ENCODE results near the gene SLC7A6.

The SLC7A6 gene

GRCh38 chr16:68230176-68230571 lies 34.2 kb upstream of the SLC7A6 start:
- no peak overlapping the region for H3K4me3 ChIP-seq (ENCODE audit: low read depth, low read length)
- no peak for DNase-seq (ENCODE audit: low read depth)
- no peak for TF ChIP-seq CTCF (conservative IDR thresholded peaks at IDR 0.05; ENCODE audit: low read depth, low read length)

- DNase-seq (ENCODE audit: low read depth) = no peak
- no peak for TF ChIP-seq CTCF (conservative IDR thresholded peaks at IDR 0.05; ENCODE audit: low read depth, low read length)
- no peak overlapping the region for H3K4me3 ChIP-seq (ENCODE audit: low read depth, low read length)
Measured at GRCh38 chr16:68230956-68231355, 33.4 kb upstream of the SLC7A6 start.

DNA sequence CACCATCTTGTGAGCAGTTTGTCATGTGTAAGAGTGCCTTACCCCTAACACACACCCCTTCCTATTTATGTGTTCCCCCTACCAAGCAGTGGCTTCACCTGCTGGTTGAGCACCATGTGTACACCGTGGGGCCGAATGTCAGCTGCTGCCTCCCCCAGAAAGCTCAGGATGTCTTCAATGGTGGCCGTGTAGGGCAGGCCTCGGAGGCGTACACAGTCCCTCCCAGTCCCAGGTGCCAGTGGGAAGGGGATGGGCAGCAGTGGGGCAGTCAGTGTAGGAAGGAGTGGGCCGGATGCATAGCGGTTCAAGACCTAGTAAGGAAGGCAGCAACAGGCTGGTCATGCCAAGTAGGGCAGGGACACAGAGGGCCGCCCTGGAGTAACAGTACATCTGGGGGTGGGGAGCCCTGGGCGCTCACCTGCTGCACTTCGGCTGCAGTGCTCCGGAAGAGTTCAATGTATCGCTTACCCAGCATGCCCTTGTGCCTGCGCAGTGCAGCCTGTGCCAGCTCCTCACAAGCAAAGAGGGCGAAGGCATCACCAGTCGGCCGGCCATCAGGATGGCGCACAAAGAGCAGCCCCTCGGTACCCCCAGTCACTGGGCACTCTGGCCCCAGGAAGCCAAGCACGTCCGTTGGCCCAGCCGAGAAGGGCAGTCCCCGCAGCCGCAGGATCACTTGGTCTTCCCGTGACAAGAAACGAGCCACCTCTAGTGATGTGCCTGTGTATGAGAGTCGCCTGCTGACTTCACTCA lies 32.8 kb upstream of the SLC7A6 start:
- no peak for DNase-seq (ENCODE audit: low read depth)
- H3K4me3 ChIP-seq (ENCODE audit: low read depth, low read length) = no peak overlapping the region
- no peak for TF ChIP-seq CTCF (conservative IDR thresholded peaks at IDR 0.05; ENCODE audit: low read depth, low read length)

- no peak for DNase-seq (ENCODE audit: low read depth)
- H3K4me3 ChIP-seq (ENCODE audit: low read depth, low read length) = no peak overlapping the region
- no peak for TF ChIP-seq CTCF (conservative IDR thresholded peaks at IDR 0.05; ENCODE audit: low read depth, low read length)
Measured at GRCh38 chr16:68232335-68232734, 32.0 kb upstream of the SLC7A6 start.

- DNase-seq (ENCODE audit: low read depth) = no peak
- TF ChIP-seq CTCF (conservative IDR thresholded peaks at IDR 0.05; ENCODE audit: low read depth, low read length) = no peak
- H3K4me3 ChIP-seq (ENCODE audit: low read depth, low read length) = no peak overlapping the region
Measured at GRCh38 chr16:68233085-68233834, 31.1 kb upstream of the SLC7A6 start.

DNA sequence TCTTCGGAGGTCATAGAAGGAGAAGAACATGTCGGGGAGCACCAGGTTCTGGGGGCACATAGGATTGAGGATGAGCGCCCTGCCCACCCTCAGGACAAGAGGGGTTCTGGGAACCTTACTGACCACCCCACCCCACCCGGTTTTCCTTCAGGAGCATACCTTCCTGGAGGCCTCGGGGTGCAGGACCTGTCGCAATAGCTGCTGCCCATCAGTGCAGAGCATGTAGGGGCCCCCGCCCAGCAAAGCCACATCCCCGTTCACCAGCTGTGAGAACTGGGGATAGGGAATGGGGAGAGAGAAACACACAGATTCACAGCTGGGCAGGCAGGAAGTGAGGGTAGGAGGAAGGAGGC lies 30.5 kb upstream of the SLC7A6 start:
- H3K4me3 ChIP-seq (ENCODE audit: low read depth, low read length) = no peak overlapping the region
- DNase-seq (ENCODE audit: low read depth) = no peak
- no peak for TF ChIP-seq CTCF (conservative IDR thresholded peaks at IDR 0.05; ENCODE audit: low read depth, low read length)

Measured in choroid plexus epithelial cell (primary cell).